ENCODE data around the gene CCDC87. TPM values are rescaled to one million over a fixed set of nuclear protein-coding genes. Genes with fewer than 3 reads are reported as not detected.
A peak's percentile ranks its signal among the peaks of the same experiment; 100 is the strongest.
"Not testable (repeated sequence)": the region's sequence is repeated elsewhere in the genome, so short reads cannot be mapped to it uniquely, and the experiment has no call there.

The CCDC87 gene
- total RNA-seq, 1 experiment from 2014 or later: 0.56 TPM

GRCh38 chr11:66616379-66617154, 23.7 kb upstream of the CCDC87 start, which contains the start of gene RBM14:
TSS of gene RBM14 (plus strand) at chr11:66616630. CDS start at chr11:66616721, 91 bp downstream.
- DNase-seq (ENCODE audit: low spot score): peak; percentile 99

- DNase-seq (ENCODE audit: low spot score): no peak
These were observed 21.2 kb upstream of the CCDC87 start for GRCh38 chr11:66614073-66614472.

DNA sequence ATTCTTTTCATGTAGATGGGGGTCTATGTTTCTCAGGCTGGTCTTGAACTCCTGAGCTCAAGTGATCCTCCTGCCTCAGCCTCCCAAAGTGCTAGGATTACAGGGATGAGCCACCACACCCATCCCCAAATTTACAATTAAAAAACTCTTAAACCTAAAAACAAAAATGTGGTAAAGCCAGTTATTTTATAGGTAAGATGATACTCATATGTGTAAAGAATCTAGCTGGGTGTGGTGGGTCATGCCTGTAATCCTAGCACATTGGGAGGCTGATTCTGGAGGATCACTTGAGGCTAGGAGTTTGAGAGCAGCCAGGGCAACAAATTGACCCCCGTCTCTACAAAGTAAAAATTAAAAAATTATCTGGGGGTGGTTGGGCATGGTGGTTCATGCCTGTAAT, 19.6 kb upstream of the CCDC87 start:
- DNase-seq (ENCODE audit: low spot score): no peak

- DNase-seq (ENCODE audit: low spot score): no peak
These were observed 17.1 kb upstream of the CCDC87 start for GRCh38 chr11:66609721-66610617.

GRCh38 chr11:66607126-66607834, 14.4 kb upstream of the CCDC87 start:
- peak; percentile 85 for DNase-seq (ENCODE audit: low spot score)

- not testable (repeated sequence) for DNase-seq (ENCODE audit: low spot score)
These were observed 13.7 kb upstream of the CCDC87 start for GRCh38 chr11:66606608-66607007.

DNA sequence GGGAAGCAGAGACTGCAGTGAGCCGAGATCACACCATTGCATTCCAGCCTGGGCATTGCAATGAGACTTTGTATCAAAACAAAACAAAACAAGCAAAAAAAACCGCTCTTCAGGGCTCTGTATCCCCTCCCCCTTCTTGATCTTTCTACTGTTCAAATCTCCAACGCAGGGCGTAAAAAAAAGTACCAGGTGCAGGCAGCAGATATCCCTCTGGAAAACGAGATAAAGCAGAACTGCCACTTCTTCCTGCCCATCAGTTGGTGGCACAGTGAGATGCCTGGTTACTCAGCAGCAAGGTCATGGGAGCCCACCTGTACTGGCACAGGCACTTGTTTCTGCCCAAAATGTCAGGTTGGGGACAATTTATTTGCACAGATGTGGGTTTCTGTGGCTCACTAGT, 11.3 kb upstream of the CCDC87 start:
- DNase-seq (ENCODE audit: low spot score): no peak

DNA sequence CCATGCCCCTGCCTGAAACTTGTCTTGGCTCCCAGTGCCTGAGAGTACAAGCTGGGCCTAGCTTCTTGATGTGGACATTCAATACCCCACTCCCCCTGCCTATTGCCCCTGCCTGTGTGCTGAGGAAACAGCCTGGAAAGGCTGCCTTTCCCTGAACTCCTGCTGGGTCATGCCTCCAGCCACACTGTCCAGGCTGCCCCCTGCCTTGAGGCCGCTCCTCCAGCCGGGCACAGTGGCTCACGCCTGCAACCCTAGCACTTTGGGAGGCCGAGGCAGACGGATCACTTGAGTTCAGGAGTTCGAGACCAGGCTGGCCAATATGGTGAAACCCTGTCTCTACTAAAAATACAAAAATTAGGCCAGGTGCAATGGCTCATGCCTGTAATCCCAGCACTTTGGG, 10.2 kb upstream of the CCDC87 start:
- DNase-seq (ENCODE audit: low spot score): no peak

DNA sequence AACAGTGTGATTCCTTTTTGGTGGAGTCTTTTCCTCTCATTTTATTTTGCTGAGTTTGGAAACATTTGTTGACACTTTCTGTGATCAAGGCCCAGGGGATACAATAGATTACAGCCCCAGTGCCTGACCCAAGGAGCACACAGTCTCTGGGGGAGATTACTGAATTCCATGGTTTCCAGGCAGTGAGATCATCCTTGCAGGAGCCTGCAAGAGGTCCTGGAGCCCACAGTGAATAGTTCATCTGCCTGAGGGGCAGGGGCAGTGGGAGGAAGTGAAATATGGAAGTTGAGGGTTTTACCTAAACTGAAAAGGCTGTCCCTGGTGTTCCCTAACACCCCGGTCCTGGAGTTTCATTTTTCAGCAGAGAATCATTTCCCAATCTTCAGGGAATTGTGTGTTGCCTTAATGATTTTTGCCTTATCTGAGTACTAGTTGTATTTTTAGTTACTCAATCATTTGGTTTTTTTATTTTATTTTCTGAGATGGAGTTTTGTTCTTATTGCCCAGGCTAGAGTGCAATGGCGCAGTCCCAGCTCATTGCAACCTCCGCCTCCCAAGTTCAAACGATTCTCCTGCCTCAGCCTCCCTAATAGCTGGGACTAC, 7.9 kb upstream of the CCDC87 start:
- DNase-seq (ENCODE audit: low spot score): no peak

DNA sequence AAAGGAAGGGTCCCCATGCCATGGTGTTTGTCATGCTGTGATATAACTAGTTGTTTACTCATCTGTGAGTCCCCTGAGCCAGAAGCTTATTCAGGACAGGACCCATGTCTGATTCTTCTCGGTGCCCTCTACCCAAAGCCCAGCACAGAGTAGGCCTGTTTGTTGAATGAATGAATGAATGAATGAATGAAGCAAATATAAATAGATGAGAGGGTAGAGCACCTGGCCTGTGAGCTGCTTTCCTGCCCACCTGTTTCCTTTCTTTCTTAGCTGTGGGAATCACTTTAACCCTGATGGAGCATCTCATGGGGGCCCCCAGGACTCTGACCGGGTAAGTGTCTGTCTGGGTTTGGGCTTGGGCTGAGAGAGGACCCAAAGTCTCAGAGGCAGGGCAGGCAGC, 7.4 kb upstream of the CCDC87 start:
- no peak for DNase-seq (ENCODE audit: low spot score)

DNA sequence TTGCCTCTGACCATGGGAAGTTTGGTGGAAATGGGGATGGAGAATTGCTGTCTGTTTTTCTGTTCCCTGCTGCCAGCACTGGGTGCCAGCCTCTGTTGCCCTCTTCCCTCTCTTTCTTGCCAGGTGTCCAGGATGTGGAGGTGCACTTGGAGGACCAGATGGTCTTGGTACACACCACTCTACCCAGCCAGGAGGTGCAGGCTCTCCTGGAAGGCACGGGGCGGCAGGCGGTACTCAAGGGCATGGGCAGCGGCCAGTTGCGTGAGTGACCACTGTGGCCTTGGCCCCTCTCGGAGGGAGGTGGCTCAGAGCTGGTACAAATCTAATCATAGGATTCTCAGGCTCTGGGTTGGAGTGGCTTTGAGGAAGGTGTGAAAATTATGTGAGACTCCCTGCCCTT, 6.1 kb upstream of the CCDC87 start:
- DNase-seq (ENCODE audit: low spot score): no peak

DNA sequence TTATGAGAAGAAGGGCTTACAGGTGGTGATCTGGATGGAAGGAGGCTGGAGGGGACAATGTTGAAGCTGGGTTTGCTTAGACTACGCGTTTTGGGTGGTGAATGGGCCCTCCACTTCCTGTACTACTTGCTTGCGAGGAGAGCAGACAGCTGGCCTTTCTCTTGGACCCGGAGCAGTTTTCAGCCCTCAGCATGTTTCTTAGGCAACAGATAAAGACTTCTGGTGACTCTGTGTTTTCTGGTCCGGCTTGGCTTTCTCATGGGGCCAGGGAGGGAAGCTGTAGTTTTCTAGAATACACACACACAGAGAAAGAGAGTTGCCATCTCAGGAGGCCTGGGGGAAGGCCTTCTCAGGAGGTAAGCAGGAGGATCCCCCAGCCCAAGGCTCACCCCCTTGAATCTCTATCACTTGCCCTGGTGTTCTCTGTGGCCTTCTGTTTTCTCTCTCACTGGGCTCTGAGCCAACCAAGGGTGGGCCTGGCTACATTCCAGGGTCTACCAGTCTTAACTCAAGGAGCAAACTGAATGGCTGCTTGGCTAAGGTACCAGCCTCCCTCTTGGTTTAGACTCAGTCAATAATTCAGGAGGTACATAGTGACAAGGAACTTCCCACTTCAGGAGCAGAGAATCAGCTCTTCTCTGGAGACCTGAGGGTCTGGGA, 2.5 kb upstream of the CCDC87 start:
- peak; percentile 27 for DNase-seq (ENCODE audit: low spot score)

- DNase-seq (ENCODE audit: low spot score): no peak
These were observed 787 bp upstream of the CCDC87 start for GRCh38 chr11:66593650-66594049.

- DNase-seq (ENCODE audit: low spot score): no peak
These were observed 406 bp upstream of the CCDC87 start for GRCh38 chr11:66593303-66593635.

DNA sequence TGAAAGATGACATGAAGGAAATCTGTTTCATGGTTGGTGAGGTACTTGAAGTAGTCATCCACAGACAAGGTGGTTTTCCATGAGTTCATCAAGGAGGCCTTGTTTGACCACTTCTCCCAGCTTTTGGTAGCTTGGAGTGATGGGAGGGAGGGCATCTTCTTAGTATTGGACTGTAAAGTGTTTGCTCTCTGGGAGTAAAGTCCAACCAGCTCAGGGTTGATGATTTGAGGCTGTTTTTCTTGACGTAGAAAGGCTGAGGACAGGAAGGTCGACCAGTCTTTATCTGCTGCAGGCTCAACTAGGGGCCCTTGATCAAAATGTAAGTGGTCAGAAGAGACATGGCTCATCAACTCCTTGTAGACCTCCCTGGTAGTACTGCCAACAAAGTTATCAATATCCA, 1.7 kb downstream of the CCDC87 start:
- no peak for DNase-seq (ENCODE audit: low spot score)

DNA sequence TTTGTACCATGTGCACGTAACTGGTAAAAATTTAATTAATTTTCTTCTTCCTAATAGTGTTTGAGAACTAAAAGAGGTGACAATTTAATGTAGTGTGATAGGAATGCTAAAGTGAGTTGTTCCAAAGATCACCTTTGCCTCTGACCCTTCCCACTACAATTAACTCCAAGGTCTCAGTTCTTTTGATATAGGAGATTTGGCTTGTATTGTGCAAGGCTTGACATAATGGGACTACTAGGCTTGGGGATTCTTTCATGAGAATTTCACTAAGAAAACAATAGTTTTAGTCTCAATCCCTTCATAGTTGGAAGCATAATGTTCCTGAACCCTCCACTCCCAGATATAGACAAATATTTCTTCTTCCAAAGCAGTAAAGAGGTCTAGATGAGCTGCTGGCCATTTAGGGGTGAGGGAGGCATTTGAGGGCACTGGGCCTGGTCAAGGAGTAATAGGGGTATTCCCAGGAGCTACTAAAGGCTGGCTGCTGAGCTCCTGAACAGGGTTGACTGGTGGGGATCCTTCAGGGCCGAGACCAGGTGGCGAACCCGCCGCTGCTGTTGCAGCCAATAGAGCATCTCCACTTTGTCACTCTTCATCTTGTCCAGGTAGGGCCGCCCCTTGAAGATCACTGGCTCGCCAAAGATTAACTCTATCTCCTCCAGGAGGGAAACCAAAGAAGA, 2.7 kb downstream of the CCDC87 start:
- DNase-seq (ENCODE audit: low spot score): no peak

DNA sequence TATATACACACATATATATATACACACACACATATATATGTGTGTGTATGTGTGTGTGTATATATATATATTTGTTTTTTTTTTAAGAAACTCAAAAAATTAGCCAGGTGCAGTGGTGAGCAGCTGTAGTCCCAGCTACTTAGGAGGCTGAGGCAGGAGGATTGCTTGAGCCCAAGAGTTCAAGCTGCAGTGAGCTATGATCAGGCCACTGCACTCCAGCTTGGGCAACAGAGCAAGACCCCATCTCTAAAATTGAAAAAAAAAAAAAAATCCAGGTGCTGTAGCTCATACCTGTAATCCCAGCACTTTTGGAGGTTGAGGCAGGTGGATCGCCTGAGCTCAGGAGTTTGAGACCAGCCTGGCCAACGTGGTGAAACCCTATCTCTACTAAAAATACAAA, 3.5 kb downstream of the CCDC87 start:
- DNase-seq (ENCODE audit: low spot score): not testable (repeated sequence)

DNA sequence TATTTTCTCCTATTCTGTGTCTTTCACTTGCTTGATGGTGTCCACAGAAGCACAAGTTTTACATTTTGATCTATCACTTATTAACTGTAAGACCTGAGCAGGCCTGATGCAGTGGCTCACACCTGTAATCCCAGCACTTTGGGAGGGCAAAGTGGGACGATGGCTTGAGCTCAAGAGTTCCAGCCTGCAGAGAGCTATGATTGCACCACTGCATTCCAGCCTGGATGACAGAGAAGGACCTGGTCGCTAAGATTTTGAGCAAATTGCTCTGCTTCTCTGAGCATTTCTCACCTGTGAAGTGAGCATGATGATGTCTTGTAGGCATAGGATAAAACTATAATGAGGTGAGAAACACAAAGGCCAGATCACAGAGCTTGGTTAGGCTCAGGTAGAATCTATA, 6.7 kb downstream of the CCDC87 start:
- DNase-seq (ENCODE audit: low spot score): no peak

- not testable (repeated sequence) for DNase-seq (ENCODE audit: low spot score)
These were observed 7.4 kb downstream of the CCDC87 start for GRCh38 chr11:66585447-66585846.

GRCh38 chr11:66582565-66583147, 10.2 kb downstream of the CCDC87 start:
- DNase-seq (ENCODE audit: low spot score): not testable (repeated sequence)

Measured in H4 (cell line).